HepG2 (cell line): ENCODE measurements around the gene CCDC80. TPM values are rescaled to one million over a fixed set of nuclear protein-coding genes. Genes with fewer than 3 reads are reported as not detected.

Source experiments
- ATAC-seq: fragments of 200-7000 bp; cut with Tn5 transposase; 3 replicates; pipeline ENCODE4 v1.9.1; 2020; ENCODE audit warnings: mild to moderate bottlenecking, moderate library complexity
- BruUV-seq: library from RNA; stranded (reverse); fragments of 400-500 nt; replicated peaks from 2 replicates; lab custom pipeline; 2021; lab: Mats Ljungman, UMichigan
- CTCF ChIA-PET: fragments of 300-600 bp; formaldehyde crosslinking; extraction: SDS; loops from one replicate; lab custom pipeline; 2021; ENCODE audit warnings: low total read pairs, inconsistent platforms, low intra/inter-chr PET ratio; lab: Yijun Ruan, JAX
- POLR2A ChIA-PET: fragments of 350-600 bp; sonication (Branson Sonifier 250); formaldehyde crosslinking; loops from one replicate; lab custom pipeline; 2020; ENCODE audit warnings: antibody characterized with exemption, inconsistent platforms; lab: Yijun Ruan, JAX
- DNase-seq: peaks from one replicate; pipeline ENCODE4 v3.0.0-alpha.2; 2015; ENCODE audit warnings: low spot score
- FAIRE-seq: peaks from 3 replicates; lab custom pipeline; 2011; peaks lifted over from hg19 to GRCh38; lab: Jason Lieb, UNC
- H2AFZ ChIP-seq: one replicate; pipeline ENCODE4 v1.6.1; 2011; ENCODE audit warnings: low read length, inconsistent platforms
- H3K27ac ChIP-seq: fragments of 300-600 bp; 3 replicates; pipeline ENCODE4 v1.8.0; 2011; ENCODE audit warnings: mixed run types, mild to moderate bottlenecking, mixed read lengths, low read length, inconsistent platforms; ENCODE audit not compliant: insufficient read depth; ENCODE audit errors: extremely low read length
- H3K27me3 ChIP-seq, 2 experiments: fragments of 200-600 bp in 1 of 2; 2 replicates in 1 of 2; 3 replicates in 1 of 2; pipeline versions ENCODE4 v1.6.0 to v1.8.0; 2011; ENCODE audit warnings: low read length in 2 of 2, mild to moderate bottlenecking in 2 of 2, moderate library complexity in 2 of 2, inconsistent platforms in 1 of 2; ENCODE audit not compliant: insufficient read depth in 2 of 2, control insufficient read depth in 1 of 2
- H3K36me3 ChIP-seq, 2 experiments: fragments of 200-600 bp in 1 of 2; replicated peaks in 1 of 2; 2 replicates in 1 of 2; 3 replicates in 1 of 2; pipeline versions ENCODE4 v1.5.1 to v1.8.0; 2011; ENCODE audit warnings: low read length in 2 of 2, inconsistent platforms in 1 of 2; ENCODE audit not compliant: insufficient read depth in 2 of 2, control insufficient read depth in 1 of 2
- H3K4me1 ChIP-seq: 2 replicates; pipeline ENCODE4 v1.5.1; 2012; ENCODE audit warnings: low read length, inconsistent platforms; ENCODE audit not compliant: insufficient read depth
- H3K4me2 ChIP-seq: 2 replicates; pipeline ENCODE4 v1.6.0; 2011; ENCODE audit warnings: low read depth, low read length, inconsistent platforms
- H3K4me3 ChIP-seq, 3 experiments: fragments of 200-600 bp in 1 of 3; sonication (generic), shearing (Covaris generic) in 1 of 3; replicated peaks in 1 of 3; 2 replicates each; pipeline ENCODE4 v1.5.1; 2011 to 2016; ENCODE audit warnings: low read length in 3 of 3, inconsistent platforms in 2 of 3, low read depth in 2 of 3, mild to moderate bottlenecking in 2 of 3, control low read depth in 1 of 3, mixed read lengths in 1 of 3; ENCODE audit not compliant: insufficient read depth in 1 of 3
- H3K79me2 ChIP-seq: one replicate; pipeline ENCODE4 v1.6.1; 2011; ENCODE audit warnings: low read length, inconsistent platforms; ENCODE audit not compliant: insufficient read depth
- H3K9ac ChIP-seq: 2 replicates; pipeline ENCODE4 v1.6.0; 2011; ENCODE audit warnings: mild to moderate bottlenecking, low read depth, low read length, inconsistent platforms; ENCODE audit not compliant: insufficient read depth
- H3K9me3 ChIP-seq: 2 replicates; pipeline ENCODE4 v1.5.1; 2012; ENCODE audit warnings: mild to moderate bottlenecking, low read length
- H4K20me1 ChIP-seq: 2 replicates; pipeline ENCODE4 v1.6.0; 2011; ENCODE audit warnings: inconsistent platforms, mild to moderate bottlenecking, low read length, moderate library complexity; ENCODE audit not compliant: insufficient read depth
- EP300 ChIP-seq, 3 experiments: sonication (generic) in 1 of 3; formaldehyde crosslinking in 1 of 3; IDR thresholded peaks; 2 replicates each; pipeline versions ENCODE4 v1.5.1 to v1.6.1; 2011 to 2020; ENCODE audit warnings: low read depth in 2 of 3, low read length in 2 of 3, borderline replicate concordance in 1 of 3, improper control_type of control experiment in 1 of 3, mild to moderate bottlenecking in 1 of 3, missing genetic modification reagents in 1 of 3, moderate library complexity in 1 of 3
- HMGXB3 ChIP-seq: sonication (generic); formaldehyde crosslinking; IDR thresholded peaks from 2 replicates; pipeline ENCODE4 v1.4.0; 2020; ENCODE audit warnings: missing genetic modification reagents, borderline replicate concordance
- KDM2A ChIP-seq: sonication (generic); formaldehyde crosslinking; IDR thresholded peaks from 2 replicates; pipeline ENCODE4 v1.4.0; 2020; ENCODE audit warnings: low read depth, missing genetic modification reagents, borderline replicate concordance
- MLXIP ChIP-seq: sonication (generic); formaldehyde crosslinking; IDR thresholded peaks from 2 replicates; pipeline ENCODE4 v1.9.0; 2021; ENCODE audit warnings: missing genetic modification reagents, borderline replicate concordance
- PCBP1 ChIP-seq: fragments of 200-400 bp; formaldehyde crosslinking; IDR thresholded peaks from 2 replicates; pipeline ENCODE4 v1.6.1; 2017; ENCODE audit warnings: mild to moderate bottlenecking, low read depth, low read length, borderline replicate concordance
- SYNCRIP ChIP-seq: fragments of 200-400 bp; formaldehyde crosslinking; IDR thresholded peaks from 2 replicates; pipeline ENCODE4 v1.6.1; 2018; ENCODE audit warnings: mild to moderate bottlenecking, low read depth, low read length; ENCODE audit not compliant: insufficient read depth
- TEF ChIP-seq: sonication (generic); formaldehyde crosslinking; IDR thresholded peaks from 2 replicates; pipeline ENCODE4 v1.5.0; 2020; ENCODE audit warnings: missing genetic modification reagents
- THAP11 ChIP-seq: IDR thresholded peaks from 2 replicates; pipeline ENCODE4 v1.6.1; 2016; ENCODE audit warnings: missing biosample characterization, missing genetic modification reagents
- ZEB1 ChIP-seq: IDR thresholded peaks from 2 replicates; pipeline ENCODE4 v1.6.1; 2012; ENCODE audit warnings: mild to moderate bottlenecking, low read depth, inconsistent platforms; ENCODE audit not compliant: insufficient replicate concordance
- ZNF30 ChIP-seq: sonication (generic); formaldehyde crosslinking; IDR thresholded peaks from 2 replicates; pipeline ENCODE4 v1.5.0; 2020; ENCODE audit warnings: mild to moderate bottlenecking, missing genetic modification reagents
- ZNF44 ChIP-seq: sonication (generic); formaldehyde crosslinking; IDR thresholded peaks from 2 replicates; pipeline ENCODE4 v1.5.1; 2020; ENCODE audit warnings: mild to moderate bottlenecking, missing genetic modification reagents
- ZNF556 ChIP-seq: sonication (generic); formaldehyde crosslinking; IDR thresholded peaks from 2 replicates; pipeline ENCODE4 v1.4.0; 2020; ENCODE audit warnings: mild to moderate bottlenecking, missing genetic modification reagents, borderline replicate concordance
- ZSCAN29 ChIP-seq: sonication (generic); formaldehyde crosslinking; conservative IDR thresholded peaks from 2 replicates; pipeline ENCODE4 v1.4.0; 2020; ENCODE audit warnings: mild to moderate bottlenecking, missing genetic modification reagents
- WGBS: methylation state at CpG from one replicate; pipeline ENCODE4 v1.1.6; 2017; ENCODE audit warnings: low lambda C conversion rate; 5-methylcytosine and 5-hydroxymethylcytosine counted together
- in situ Hi-C: cut with HindIII; loops from 2 replicates; pipeline ENCODE4 v1.10.0; 2017; ENCODE audit warnings: low pct_unique_long_range_greater_than_20kb; ENCODE audit not compliant: extremely low pct_ligation_motif_present
- intact Hi-C: fragments of 100-400 bp; cut with micrococcal nuclease; formaldehyde crosslinking; loops from one replicate; pipeline ENCODE4 v1.10.0; 2022; ENCODE audit not compliant: unreplicated experiment
- polyA plus RNA-seq, 8 experiments: library from polyadenylated mRNA; depleted of rRNA in 3 of 8; stranded (reverse) in 7 of 8; unstranded in 1 of 8; fragments of >200 nt; fragmentation: Illumina TruSeq in 4 of 8; extraction: Trizol in 4 of 8; gene quantifications; 2 replicates each; pipeline versions ENCODE4 v1.2.1 to v1.2.3, GENCODE V29; 2011 to 2016; ENCODE audit warnings: low read depth in 4 of 8, missing spikeins in 1 of 8, mixed read lengths in 1 of 8; ENCODE audit not compliant: insufficient read depth in 1 of 8
- total RNA-seq, 5 experiments: library from RNA; depleted of rRNA; stranded (reverse); fragments of >200 nt; fragmentation: Illumina TruSeq; extraction: Trizol; gene quantifications; 2 replicates each; pipeline ENCODE4 v1.2.3, GENCODE V29; 2016; ENCODE audit warnings: low read depth in 1 of 5

CCDC80 gene
- total and polyA plus RNA-seq, 2 of the 13 experiments (the other 11 are each of a cell fraction or from before 2014, with no cell fraction given) = not detected

GRCh38 chr3:112597945-112598344 is 43.0 kb downstream of the CCDC80 start (continued):
- no peak for TF ChIP-seq HMGXB3 (CRISPR knock-in tag)
- no peak for TF ChIP-seq ZNF556 (CRISPR knock-in tag)
- no peak for TF ChIP-seq SYNCRIP

- no TSS peak for BruUV-seq
- Histone ChIP-seq H3K79me2 (no peaks in the 10 kb centered on the region), H3K4me2 (no peak overlapping the region), H3K9ac (no peak overlapping the region), H3K36me3 (peaks cover 0 to 4% of the 10 kb centered on the region in 2 experiments; a peak in 1 of 5 replicates), H3K27ac (no peak overlapping the region), H3K9me3 (no peaks in the 10 kb centered on the region), H3K4me3 (no peak overlapping the region), H2AFZ (no peak overlapping the region), H4K20me1 (no peaks in the 10 kb centered on the region), H3K4me1 (no peaks in the 10 kb centered on the region), H3K27me3 (no peaks in the 10 kb centered on the region)
- DNase-seq = no peak
- in situ Hi-C loops = no loop called here
- 69% methylated on average over 2 of the region's 2 CpGs for WGBS
- no peak for ATAC-seq
- intact Hi-C loops = no loop called here
- ChIA-PET CTCF (no interaction called here), POLR2A (no interaction called here)
- no peak for FAIRE-seq
- TF ChIP-seq TEF (CRISPR knock-in tag) (no peak), ZEB1 (no peak), ZSCAN29 (CRISPR knock-in tag) (no peak), ZNF30 (CRISPR knock-in tag) (no peak), MLXIP (no peak), THAP11 (no peak), KDM2A (CRISPR knock-in tag) (no peak), ZNF44 (no peak), PCBP1 (no peak), EP300 (IDR thresholded peaks at IDR 0.05; ENCODE audit: low read depth in 2 of 2, low read length in 2 of 2) (no peak), EP300 (CRISPR knock-in tag; IDR thresholded peaks at IDR 0.05; ENCODE audit: borderline replicate concordance) (no peak)
Measured at GRCh38 chr3:112594856-112595255, 46.1 kb downstream of the CCDC80 start.
